GM18858 (cell line): ENCODE measurements around the gene ANKH.
A peak's percentile ranks its signal among the peaks of the same experiment; 100 is the strongest.
"Not testable (repeated sequence)": the region's sequence is repeated elsewhere in the genome, so short reads cannot be mapped to it uniquely, and the experiment has no call there.

Experiments used
- ATAC-seq: cut with Tn5 transposase; IDR thresholded peaks from one replicate; pipeline ENCODE4 v1.9.1; 2021; ENCODE audit not compliant: unreplicated experiment

ANKH gene

GRCh38 chr5:14871214-14872069 lies at the start of gene ANKH:
Gene ANKH (minus strand): TSS chr5:14871778. CDS start chr5:14871447, 331 bp downstream.
- ATAC-seq, result peak; percentile 87

- no peak for ATAC-seq
Observed at GRCh38 chr5:14920121-14920520, 48.5 kb upstream of the ANKH start.

- not testable (repeated sequence) for ATAC-seq
Observed at GRCh38 chr5:14919106-14919505, 47.5 kb upstream of the ANKH start.

- ATAC-seq, result no peak
Observed at GRCh38 chr5:14917719-14918118, 46.1 kb upstream of the ANKH start.

- ATAC-seq, result no peak
Observed at GRCh38 chr5:14915291-14915952, 43.8 kb upstream of the ANKH start.

- no peak for ATAC-seq
Observed at GRCh38 chr5:14914623-14915260, 43.2 kb upstream of the ANKH start.

GRCh38 chr5:14914193-14914592 lies 42.6 kb upstream of the ANKH start:
- no peak for ATAC-seq

- no peak for ATAC-seq
Observed at GRCh38 chr5:14913096-14913495, 41.5 kb upstream of the ANKH start.

- no peak for ATAC-seq
Observed at GRCh38 chr5:14912206-14912605, 40.6 kb upstream of the ANKH start.

GRCh38 chr5:14909369-14909768 lies 37.8 kb upstream of the ANKH start:
- ATAC-seq, result no peak

- no peak for ATAC-seq
Observed at GRCh38 chr5:14908172-14908571, 36.6 kb upstream of the ANKH start.

GRCh38 chr5:14906628-14907027 lies 35.0 kb upstream of the ANKH start:
- no peak for ATAC-seq

- ATAC-seq, result no peak
Observed at GRCh38 chr5:14902826-14903560, 31.4 kb upstream of the ANKH start.

- no peak for ATAC-seq
Observed at GRCh38 chr5:14901462-14902051, 30.0 kb upstream of the ANKH start.

GRCh38 chr5:14900693-14901461 lies 29.3 kb upstream of the ANKH start:
- ATAC-seq, result no peak

- no peak for ATAC-seq
Observed at GRCh38 chr5:14896131-14896530, 24.6 kb upstream of the ANKH start.

- no peak for ATAC-seq
Observed at GRCh38 chr5:14895301-14895700, 23.7 kb upstream of the ANKH start.

GRCh38 chr5:14894748-14895147 lies 23.2 kb upstream of the ANKH start:
- no peak for ATAC-seq

GRCh38 chr5:14893381-14893780 lies 21.8 kb upstream of the ANKH start:
- no peak for ATAC-seq

GRCh38 chr5:14890846-14891245 lies 19.3 kb upstream of the ANKH start:
- ATAC-seq, result no peak
